Measurements from ENCODE around the gene IER2. TPM values are rescaled to one million over a fixed set of nuclear protein-coding genes. Genes with fewer than 3 reads are reported as not detected.

Gene IER2
- total and polyA plus RNA-seq, 9 of the 15 experiments (the other 6 are each of a cell fraction or from before 2014, with no cell fraction given): 4.5 to 205 (median 23.7) TPM

- no peak for TF ChIP-seq PHB2 (IDR thresholded peaks at IDR 0.05; ENCODE audit: low read depth)
- TF ChIP-seq ZNF76 (CRISPR knock-in tag; IDR thresholded peaks at IDR 0.05; ENCODE audit: borderline replicate concordance): no peak
- no peak for TF ChIP-seq ADNP (tag; IDR thresholded peaks at IDR 0.05)
- no peak for TF ChIP-seq TEAD2 (tag; IDR thresholded peaks at IDR 0.05)
- TF ChIP-seq HDAC3 (IDR thresholded peaks at IDR 0.05; ENCODE audit: borderline replicate concordance, partially characterized antibody): no peak
- TF ChIP-seq SETDB1 (IDR thresholded peaks at IDR 0.05; ENCODE audit: low read length): no peak
- TF ChIP-seq AFF1 (IDR thresholded peaks at IDR 0.05; ENCODE audit: low read depth in 1 of 2, partially characterized antibody in 2 of 2): no peak
- TF ChIP-seq MNT (conservative IDR thresholded peaks at IDR 0.05): no peak
- TF ChIP-seq FOXJ3 (CRISPR knock-in tag; IDR thresholded peaks at IDR 0.05): no peak
- TF ChIP-seq STAT6 (CRISPR knock-in tag; IDR thresholded peaks at IDR 0.05): no peak
- no peak for TF ChIP-seq PTRF (tag; IDR thresholded peaks at IDR 0.05)
- no peak for TF ChIP-seq SMAD3 (CRISPR knock-in tag; conservative IDR thresholded peaks at IDR 0.05)
- TF ChIP-seq ZNF121 (CRISPR knock-in tag; conservative IDR thresholded peaks at IDR 0.05): no peak
- no peak for TF ChIP-seq ZNF444 (CRISPR knock-in tag; IDR thresholded peaks at IDR 0.05)
- peak; percentile 64; the same call in 1 of the 2 replicates for TF ChIP-seq ARID4B (CRISPR knock-in tag; IDR thresholded peaks at IDR 0.05)
Measured at GRCh38 chr19:13153569-13154240, 3.5 kb downstream of the IER2 start (continued).
